Hepatocyte (in vitro differentiated cells): ENCODE results near the gene PYGM.

Experiments
- CTCF ChIP-seq: fragments of 200-600 bp; sonication (generic); IDR thresholded peaks from 2 replicates; pipeline ENCODE4 v1.5.1; 2016; ENCODE audit warnings: antibody characterized with exemption, mild to moderate bottlenecking; ENCODE audit not compliant: poor library complexity
- EZH2 ChIP-seq: fragments of 200-600 bp; sonication (generic); IDR thresholded peaks from 2 replicates; pipeline ENCODE4 v1.6.1; 2016; ENCODE audit warnings: antibody characterized with exemption, mild to moderate bottlenecking, borderline replicate concordance

- TF ChIP-seq CTCF: no peak
- TF ChIP-seq EZH2: no peak
Measured at GRCh38 chr11:64805481-64805880, 45.7 kb upstream of the PYGM start.
